Effector memory CD4-positive, alpha-beta T cell (primary cell): ENCODE data around the gene GAK.

ENCODE experiments used
- DNase-seq, 3 donors: peaks; one replicate each; pipeline ENCODE4 v3.0.0-alpha.2; 2020
- H3K27ac ChIP-seq: 2 replicates; pipeline ENCODE4 v1.7.0; 2013; ENCODE audit warnings: mild to moderate bottlenecking, low read length, moderate library complexity; ENCODE audit not compliant: insufficient read depth, poor library complexity, severe bottlenecking
- H3K27me3 ChIP-seq: replicated peaks from 2 replicates; pipeline ENCODE4 v1.7.0; 2013; ENCODE audit warnings: mild to moderate bottlenecking, low read length; ENCODE audit not compliant: insufficient read depth, control insufficient read depth, poor library complexity, severe bottlenecking
- H3K36me3 ChIP-seq: 2 replicates; pipeline ENCODE4 v1.7.0; 2013; ENCODE audit warnings: mild to moderate bottlenecking, low read length, moderate library complexity; ENCODE audit not compliant: control insufficient read depth, insufficient read depth
- H3K4me1 ChIP-seq: 2 replicates; pipeline ENCODE4 v1.7.0; 2013; ENCODE audit warnings: low read length, mild to moderate bottlenecking; ENCODE audit not compliant: control insufficient read depth, insufficient read depth, poor library complexity, severe bottlenecking
- H3K4me3 ChIP-seq: 2 replicates; pipeline ENCODE4 v1.7.0; 2013; ENCODE audit warnings: low read length, low read depth, mild to moderate bottlenecking; ENCODE audit not compliant: insufficient read depth, poor library complexity, severe bottlenecking
- H3K9me3 ChIP-seq: 2 replicates; pipeline ENCODE4 v1.7.0; 2013; ENCODE audit warnings: mild to moderate bottlenecking, low read length, moderate library complexity; ENCODE audit not compliant: control insufficient read depth

The GAK gene

GRCh38 chr4:869776-870175 is 62.3 kb downstream of the GAK start:
- H3K4me3 ChIP-seq: no peak overlapping the region
- no peak for DNase-seq
- no peak overlapping the region for H3K27ac ChIP-seq
- no peaks in the 10 kb centered on the region for H3K27me3 ChIP-seq
- H3K4me1 ChIP-seq: no peaks in the 10 kb centered on the region
- no peaks in the 10 kb centered on the region for H3K9me3 ChIP-seq
- H3K36me3 ChIP-seq: peaks cover 62% of the 10 kb centered on the region

- no peaks in the 10 kb centered on the region for H3K27me3 ChIP-seq
- H3K36me3 ChIP-seq: peaks cover 69% of the 10 kb centered on the region
- H3K4me1 ChIP-seq: no peaks in the 10 kb centered on the region
- H3K27ac ChIP-seq: no peak overlapping the region
- no peaks in the 10 kb centered on the region for H3K9me3 ChIP-seq
- H3K4me3 ChIP-seq: no peak overlapping the region
- DNase-seq: no peak
Observed at GRCh38 chr4:868421-868820, 63.7 kb downstream of the GAK start.

- peaks cover 75% of the 10 kb centered on the region for H3K36me3 ChIP-seq
Observed at GRCh38 chr4:867526-868250, 64.4 kb downstream of the GAK start.

GRCh38 chr4:866761-867390 is 65.2 kb downstream of the GAK start:
- H3K4me3 ChIP-seq: no peak overlapping the region
- no peak for DNase-seq
- H3K27ac ChIP-seq: no peak overlapping the region
- no peaks in the 10 kb centered on the region for H3K4me1 ChIP-seq
- H3K27me3 ChIP-seq: no peaks in the 10 kb centered on the region
- peaks cover 75% of the 10 kb centered on the region for H3K36me3 ChIP-seq
- no peaks in the 10 kb centered on the region for H3K9me3 ChIP-seq

More at GRCh38 chr4:867526-868250, 64.4 kb downstream of the GAK start:
- Histone ChIP-seq H3K27ac (no peak overlapping the region), H3K27me3 (no peaks in the 10 kb centered on the region), H3K4me3 (no peak overlapping the region), H3K9me3 (no peaks in the 10 kb centered on the region), H3K4me1 (no peaks in the 10 kb centered on the region)
- no peak for DNase-seq

DNA sequence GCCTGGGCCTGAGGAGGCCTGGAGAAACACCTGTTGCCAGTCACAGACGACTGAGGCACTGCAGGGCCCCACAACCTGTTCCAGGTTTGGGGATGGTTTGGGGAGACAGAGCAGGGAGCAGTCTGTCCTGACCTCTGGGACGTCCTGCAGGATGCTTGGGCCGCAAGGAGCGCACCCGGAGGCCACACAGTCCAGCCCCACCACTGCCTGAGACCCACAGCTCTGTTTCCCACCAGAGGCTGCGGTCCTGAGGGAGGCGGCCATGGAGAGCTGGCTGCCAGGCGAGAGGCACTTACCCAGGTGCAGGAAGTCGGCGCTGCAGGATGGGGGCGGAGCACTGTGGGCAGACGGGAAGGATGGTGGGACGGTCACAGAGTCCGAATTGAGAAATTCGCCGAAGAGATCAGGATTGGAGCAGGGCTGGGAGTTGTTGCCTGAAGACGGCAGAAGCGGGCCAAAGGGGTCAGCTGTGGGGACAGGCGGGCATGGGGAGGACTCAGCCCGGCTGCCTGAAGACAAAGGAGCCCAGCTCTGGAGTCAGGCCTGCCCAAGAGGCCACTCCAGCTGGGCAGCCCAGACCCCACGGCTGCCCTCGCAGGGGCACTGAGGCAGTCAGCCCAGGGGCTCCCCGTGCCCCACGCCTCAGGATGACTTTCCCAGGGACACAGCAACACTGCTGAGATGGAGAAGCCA is 65.9 kb downstream of the GAK start:
- Histone ChIP-seq H3K27ac (no peak overlapping the region), H3K36me3 (peaks cover 77% of the 10 kb centered on the region), H3K4me1 (no peaks in the 10 kb centered on the region), H3K9me3 (no peaks in the 10 kb centered on the region), H3K4me3 (no peak overlapping the region), H3K27me3 (no peaks in the 10 kb centered on the region)
- no peak for DNase-seq

DNA sequence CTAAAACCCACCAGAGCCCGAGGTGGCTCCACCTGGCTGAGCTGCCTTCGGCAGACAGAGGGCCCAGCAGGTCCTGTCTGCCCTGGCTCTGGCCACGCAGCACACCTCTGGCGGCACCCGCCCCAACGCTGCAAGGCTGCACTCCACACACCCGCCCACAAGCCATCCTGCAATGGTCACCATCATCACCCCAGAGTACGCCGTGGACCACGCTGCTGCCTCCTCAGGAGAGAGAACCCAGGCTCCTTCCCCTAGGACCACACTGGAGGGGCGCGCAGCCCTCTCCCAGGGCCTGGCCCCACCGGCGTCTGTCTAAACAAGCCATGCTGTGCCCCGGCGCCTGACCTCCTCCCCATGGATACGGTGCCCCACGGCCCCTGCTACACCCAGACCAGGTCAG is 66.5 kb downstream of the GAK start:
- H3K9me3 ChIP-seq: no peaks in the 10 kb centered on the region
- H3K27ac ChIP-seq: no peak overlapping the region

GRCh38 chr4:865121-865465 is 67.0 kb downstream of the GAK start:
- no peak for DNase-seq
- no peak overlapping the region for H3K27ac ChIP-seq
- peaks cover 81% of the 10 kb centered on the region for H3K36me3 ChIP-seq
- no peaks in the 10 kb centered on the region for H3K27me3 ChIP-seq
- no peak overlapping the region for H3K4me3 ChIP-seq
- no peaks in the 10 kb centered on the region for H3K9me3 ChIP-seq
- no peaks in the 10 kb centered on the region for H3K4me1 ChIP-seq

More for the DNA sequence above, 66.5 kb downstream of the GAK start:
- no peak overlapping the region for H3K4me3 ChIP-seq
- H3K4me1 ChIP-seq: no peaks in the 10 kb centered on the region
- H3K27me3 ChIP-seq: no peaks in the 10 kb centered on the region
- H3K36me3 ChIP-seq: peaks cover 80% of the 10 kb centered on the region
- DNase-seq: no peak

DNA sequence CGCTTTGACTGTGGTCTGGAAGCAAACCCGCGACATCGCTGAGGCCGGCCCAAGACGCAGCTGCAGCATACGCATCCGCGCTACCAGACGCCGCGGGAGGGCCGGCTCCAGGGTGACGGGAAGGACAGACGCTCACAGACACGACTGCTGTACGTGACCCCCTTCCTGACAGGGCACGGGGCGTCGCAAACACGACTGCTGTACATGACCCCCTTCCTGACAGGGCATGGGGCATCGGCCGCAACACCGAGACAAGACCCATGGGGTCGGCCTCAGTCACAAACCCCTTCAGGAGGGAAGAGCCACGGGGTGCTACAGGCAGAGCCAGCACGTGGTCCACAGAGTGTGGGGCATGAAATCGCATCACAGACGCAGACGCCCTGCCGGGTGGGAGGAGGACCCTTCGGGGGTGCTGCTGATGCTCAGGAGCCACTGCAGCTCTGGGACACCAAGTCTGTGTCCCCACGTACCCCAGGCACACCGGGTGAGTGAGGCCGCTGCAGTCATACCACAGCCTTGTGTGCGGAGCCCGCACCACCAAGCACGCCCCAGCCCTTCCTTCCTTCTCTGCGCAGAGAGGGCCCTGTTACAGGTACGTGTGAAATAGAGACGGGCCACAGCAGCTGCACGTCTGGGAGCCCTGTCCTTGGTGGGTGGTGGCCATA is 67.5 kb downstream of the GAK start:
- Histone ChIP-seq H3K36me3 (peaks cover 85% of the 10 kb centered on the region), H3K27ac (no peak overlapping the region), H3K4me3 (no peak overlapping the region), H3K27me3 (no peaks in the 10 kb centered on the region), H3K9me3 (no peaks in the 10 kb centered on the region), H3K4me1 (no peaks in the 10 kb centered on the region)
- no peak for DNase-seq

- Histone ChIP-seq H3K9me3 (no peaks in the 10 kb centered on the region), H3K4me3 (no peak overlapping the region), H3K27me3 (no peaks in the 10 kb centered on the region), H3K36me3 (peaks cover 81% of the 10 kb centered on the region), H3K4me1 (no peaks in the 10 kb centered on the region), H3K27ac (no peak overlapping the region)
- DNase-seq: no peak
Observed at GRCh38 chr4:860561-860960, 71.6 kb downstream of the GAK start.

DNA sequence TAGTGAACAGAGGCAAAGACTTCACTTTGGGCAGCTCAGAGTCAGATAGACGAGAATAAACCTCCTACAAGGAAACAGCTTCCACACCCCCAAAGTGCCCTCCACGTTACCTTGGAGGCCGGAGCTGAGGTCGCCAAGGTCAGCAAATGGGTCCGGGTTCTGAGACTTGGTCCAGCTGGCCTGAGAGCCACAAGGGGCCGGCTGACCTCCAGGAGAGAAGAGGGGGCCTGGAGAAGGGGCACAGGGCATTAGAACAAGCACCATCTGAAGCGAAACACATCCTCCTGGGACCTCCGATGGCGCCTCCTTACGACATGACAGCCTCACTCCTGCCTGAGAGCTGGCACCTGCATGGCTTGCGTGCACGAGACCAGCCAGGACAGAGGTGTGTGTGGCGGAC is 72.6 kb downstream of the GAK start:
- Histone ChIP-seq H3K4me3 (no peak overlapping the region), H3K4me1 (no peaks in the 10 kb centered on the region), H3K27ac (no peak overlapping the region), H3K27me3 (no peaks in the 10 kb centered on the region), H3K9me3 (no peaks in the 10 kb centered on the region), H3K36me3 (peaks cover 70% of the 10 kb centered on the region)
- DNase-seq: no peak
